ENCODE measurements around the gene TGFB2.
A peak's percentile ranks its signal among the peaks of the same experiment; 100 is the strongest.

The TGFB2 gene

GRCh38 chr1:218336328-218336727, 8.8 kb upstream of the TGFB2 start:
- DNase-seq = peak; percentile 76

- DNase-seq = no peak
Measured at GRCh38 chr1:218339267-218339831, 5.8 kb upstream of the TGFB2 start.

GRCh38 chr1:218341325-218341724, 3.8 kb upstream of the TGFB2 start:
- DNase-seq = no peak

DNA sequence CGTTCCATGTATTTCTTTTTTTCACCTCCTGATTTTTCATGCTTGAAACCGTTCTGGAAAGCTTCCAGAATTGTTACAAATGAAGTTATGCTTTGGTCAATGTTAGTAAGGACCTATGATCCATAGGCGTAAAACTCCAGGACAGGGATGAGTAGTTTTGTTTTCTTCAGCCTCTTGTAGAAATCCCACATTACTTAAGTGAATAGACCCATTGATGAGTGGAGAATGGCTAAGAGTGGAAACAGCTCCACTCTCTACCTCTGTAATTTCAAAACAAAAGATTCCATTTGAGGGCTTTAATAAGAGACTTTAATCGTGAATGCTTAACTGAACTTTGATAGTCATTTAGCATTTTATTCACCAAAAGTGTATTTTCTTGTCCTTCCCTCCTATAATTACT, 3.0 kb upstream of the TGFB2 start:
- DNase-seq = no peak

GRCh38 chr1:218345673-218346390, 696 bp downstream of the TGFB2 start:
- DNase-seq = no peak

DNA sequence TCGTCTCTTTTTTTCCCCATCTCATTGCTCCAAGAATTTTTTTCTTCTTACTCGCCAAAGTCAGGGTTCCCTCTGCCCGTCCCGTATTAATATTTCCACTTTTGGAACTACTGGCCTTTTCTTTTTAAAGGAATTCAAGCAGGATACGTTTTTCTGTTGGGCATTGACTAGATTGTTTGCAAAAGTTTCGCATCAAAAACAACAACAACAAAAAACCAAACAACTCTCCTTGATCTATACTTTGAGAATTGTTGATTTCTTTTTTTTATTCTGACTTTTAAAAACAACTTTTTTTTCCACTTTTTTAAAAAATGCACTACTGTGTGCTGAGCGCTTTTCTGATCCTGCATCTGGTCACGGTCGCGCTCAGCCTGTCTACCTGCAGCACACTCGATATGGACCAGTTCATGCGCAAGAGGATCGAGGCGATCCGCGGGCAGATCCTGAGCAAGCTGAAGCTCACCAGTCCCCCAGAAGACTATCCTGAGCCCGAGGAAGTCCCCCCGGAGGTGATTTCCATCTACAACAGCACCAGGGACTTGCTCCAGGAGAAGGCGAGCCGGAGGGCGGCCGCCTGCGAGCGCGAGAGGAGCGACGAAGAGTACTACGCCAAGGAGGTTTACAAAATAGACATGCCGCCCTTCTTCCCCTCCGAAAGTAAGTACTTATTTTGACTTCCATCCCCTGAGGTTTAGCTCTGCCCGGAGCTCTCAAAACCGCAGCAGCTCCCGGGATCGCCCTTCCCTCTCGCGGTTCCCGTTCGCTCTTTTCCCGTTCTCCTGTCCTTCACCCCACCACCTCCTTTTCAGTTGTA, 1.5 kb downstream of the TGFB2 start:
- no peak for DNase-seq

DNA sequence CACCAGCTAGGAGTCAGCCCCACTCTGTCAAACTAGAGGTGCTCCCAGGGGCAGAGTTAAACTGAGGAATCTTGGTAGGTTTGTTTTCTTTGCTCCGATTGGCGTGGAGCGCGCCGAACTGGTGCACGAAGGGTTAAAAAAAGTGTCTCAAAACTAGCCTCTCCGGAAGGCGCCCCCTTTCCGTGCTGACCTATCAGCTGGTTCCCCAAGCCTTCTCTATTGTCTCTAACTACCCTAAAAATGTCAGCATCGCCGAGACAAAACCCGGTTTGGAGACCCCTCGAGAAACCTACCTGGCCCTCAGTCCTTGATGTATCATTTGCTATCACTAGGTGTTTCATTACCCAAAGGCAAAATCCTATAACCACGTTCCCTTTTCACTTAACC, 2.2 kb downstream of the TGFB2 start:
- no peak for DNase-seq

GRCh38 chr1:218347723-218348627, 2.8 kb downstream of the TGFB2 start:
- DNase-seq = no peak

DNA sequence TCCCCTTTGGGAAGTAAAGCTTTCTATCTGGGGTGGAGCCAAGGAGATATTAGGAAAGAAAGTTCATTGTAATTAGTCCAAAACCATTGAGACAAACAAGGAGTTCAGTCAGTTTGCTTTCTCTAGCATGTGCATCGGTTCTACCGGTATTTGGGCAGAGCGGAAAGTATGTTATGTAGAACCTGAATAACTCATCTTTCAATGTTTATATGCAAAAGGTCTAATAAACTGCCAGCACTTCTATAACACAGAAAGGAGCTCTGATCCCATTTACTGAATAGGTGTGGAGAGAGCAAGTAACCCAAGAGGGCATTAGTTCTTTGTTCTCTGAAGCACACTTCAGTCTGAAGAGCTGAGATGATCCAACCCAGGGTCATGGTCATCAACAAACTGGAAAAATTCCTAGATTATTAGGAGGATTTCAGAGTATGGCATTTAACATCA, 3.5 kb downstream of the TGFB2 start:
- no peak for DNase-seq

- no peak for DNase-seq
Measured at GRCh38 chr1:218349348-218350034, 4.4 kb downstream of the TGFB2 start.

DNA sequence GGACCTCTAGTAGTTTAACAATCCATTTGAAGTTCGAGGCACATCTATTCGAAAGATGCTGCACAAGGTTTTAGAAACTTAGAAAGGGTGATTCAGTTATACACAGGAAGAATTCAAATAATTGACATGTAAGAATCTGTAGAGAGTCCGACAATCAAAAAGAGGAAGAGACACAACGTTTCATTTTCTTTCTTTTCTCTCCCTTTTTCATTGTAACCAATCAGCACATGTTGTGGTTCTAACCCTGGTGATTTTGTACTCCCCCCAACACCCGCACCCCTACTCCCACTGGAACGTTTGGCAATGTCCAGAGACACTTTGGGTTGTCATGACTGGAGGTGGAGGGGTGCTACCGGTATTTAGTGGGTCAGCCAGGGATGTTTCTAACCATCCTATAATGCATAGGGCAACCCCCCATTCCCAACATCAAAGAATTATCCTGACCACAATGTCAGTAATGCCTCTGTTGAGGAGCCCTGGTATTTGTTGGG, 4.9 kb downstream of the TGFB2 start:
- DNase-seq = no peak

DNA sequence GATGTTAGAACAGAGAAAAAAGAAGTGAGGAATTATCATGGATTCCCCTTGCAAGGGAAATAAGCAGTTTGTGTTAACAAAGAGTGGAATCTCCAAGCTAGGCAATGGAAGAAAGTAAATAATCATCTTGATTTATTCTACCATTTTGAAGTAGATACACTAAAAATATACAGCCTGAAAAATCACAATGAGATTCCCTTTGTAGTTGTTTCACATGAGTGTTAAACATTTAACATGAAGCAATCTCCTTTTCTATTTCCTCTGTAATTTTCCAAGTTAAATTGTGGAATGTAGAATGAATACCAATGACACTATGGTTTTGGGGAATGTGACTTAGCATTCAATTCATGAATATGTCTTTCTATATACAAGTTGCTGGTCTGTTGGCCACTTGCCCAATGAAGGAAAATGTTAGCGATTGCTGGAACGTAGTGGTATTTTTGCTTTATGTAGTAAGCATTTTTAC, 5.7 kb downstream of the TGFB2 start:
- DNase-seq = no peak

- DNase-seq = no peak
Measured at GRCh38 chr1:218351391-218352074, 6.4 kb downstream of the TGFB2 start.

GRCh38 chr1:218352075-218352438, 6.9 kb downstream of the TGFB2 start:
- DNase-seq = no peak

DNA sequence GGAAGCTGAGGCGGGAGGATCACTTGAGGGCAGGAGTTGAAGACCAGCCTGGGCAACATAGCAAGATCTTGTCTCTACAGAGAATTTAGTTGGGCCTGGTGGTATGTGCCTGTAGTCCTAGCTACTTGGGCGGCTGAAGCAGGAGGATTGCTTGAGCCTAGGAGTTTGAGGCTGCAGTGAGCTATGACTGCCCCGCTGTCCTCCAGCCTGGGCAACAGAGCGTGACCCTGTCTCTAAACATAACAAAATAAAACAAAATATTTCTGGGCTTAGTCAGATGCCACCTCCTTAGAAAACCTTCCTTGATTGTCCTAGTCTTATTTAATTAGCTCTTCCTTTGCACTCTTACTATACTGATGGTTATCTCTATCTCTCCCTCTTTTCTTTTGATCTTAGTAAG, 8.5 kb downstream of the TGFB2 start:
- no peak for DNase-seq

GRCh38 chr1:218355278-218355677, 10.1 kb downstream of the TGFB2 start:
- no peak for DNase-seq

DNA sequence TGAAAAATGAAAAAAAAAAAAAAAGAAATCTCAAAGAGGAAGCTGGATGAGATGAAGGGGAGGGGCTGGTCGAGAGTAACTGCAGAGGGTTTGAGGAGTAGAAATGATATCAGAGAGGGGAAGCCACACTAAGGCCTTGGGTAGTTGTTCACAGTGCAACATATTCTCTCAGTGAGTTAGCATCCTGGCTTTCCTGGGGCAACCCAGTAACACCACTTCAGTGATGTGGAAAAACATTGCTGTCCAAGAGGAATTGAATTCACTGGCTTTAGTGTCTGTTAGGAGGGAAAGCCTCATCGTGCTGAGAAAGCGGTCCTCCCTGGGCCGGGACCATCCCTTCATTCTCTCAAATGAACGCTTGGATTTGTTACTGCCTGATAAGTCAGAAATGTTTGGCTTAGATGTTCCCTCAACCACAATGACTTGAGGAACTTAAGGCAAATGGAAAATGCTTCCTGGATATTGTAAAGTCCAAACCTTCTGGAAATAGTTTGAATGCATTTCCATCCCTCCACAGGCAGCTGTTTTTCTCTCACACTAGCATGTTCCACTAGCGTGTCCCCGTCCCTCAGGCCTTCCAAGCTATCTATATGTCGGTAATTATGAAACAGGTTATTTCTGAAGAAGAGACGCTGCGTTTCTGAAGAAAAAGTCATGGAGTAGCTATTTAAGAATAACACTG, 12.2 kb downstream of the TGFB2 start:
- DNase-seq = no peak

DNA sequence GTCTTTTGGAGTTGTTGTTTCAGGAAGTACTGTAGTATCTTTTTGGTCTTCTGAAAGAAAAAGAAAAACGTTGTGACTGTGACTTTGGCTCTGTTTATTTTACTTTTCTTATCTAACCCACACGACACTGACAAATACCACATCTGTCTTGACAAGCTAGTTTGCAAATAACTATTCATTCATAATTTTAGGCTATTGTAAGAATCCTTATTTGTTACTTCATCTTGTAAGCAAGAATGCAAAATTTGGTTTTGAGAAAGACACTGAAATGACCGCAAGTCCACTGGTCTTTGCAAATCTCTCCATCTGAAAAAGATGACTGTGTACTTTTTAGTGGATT, 12.7 kb downstream of the TGFB2 start:
- no peak for DNase-seq

DNA sequence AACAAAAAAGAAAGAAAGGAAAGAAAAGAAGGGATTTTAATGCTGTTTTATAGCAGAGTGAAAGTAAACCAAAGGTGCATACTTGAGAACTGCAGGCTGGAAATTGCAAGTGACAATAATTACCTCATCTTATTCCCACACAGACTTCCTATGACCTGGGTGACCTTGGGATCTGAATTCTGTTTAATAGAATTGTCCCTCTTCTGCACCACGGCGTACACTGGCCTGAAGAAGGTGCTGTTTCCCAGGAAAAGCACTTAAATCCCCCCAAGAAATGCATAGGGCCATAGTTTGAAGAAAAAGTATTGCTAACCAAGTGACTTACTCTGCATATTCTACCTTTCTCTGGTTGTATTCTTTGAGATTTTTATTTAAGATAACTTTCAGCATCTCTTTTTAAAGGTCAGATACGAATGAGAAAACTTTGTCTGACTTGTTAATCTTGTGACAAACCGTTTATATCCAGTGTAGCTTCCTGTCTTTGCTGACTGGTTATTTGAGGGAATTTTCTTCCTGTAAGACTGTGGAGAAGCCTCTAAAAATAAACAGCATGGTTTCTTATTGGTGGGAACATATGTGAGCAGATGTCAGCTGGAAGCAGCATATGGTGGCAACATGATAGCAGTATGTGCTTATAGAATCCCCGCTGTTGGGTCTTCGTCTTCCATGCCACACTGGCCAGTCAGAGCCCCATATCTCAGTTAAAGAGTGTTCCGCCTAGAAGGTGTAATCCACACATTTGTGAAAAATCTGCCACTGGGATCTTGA, 16.3 kb downstream of the TGFB2 start:
- DNase-seq = no peak

DNA sequence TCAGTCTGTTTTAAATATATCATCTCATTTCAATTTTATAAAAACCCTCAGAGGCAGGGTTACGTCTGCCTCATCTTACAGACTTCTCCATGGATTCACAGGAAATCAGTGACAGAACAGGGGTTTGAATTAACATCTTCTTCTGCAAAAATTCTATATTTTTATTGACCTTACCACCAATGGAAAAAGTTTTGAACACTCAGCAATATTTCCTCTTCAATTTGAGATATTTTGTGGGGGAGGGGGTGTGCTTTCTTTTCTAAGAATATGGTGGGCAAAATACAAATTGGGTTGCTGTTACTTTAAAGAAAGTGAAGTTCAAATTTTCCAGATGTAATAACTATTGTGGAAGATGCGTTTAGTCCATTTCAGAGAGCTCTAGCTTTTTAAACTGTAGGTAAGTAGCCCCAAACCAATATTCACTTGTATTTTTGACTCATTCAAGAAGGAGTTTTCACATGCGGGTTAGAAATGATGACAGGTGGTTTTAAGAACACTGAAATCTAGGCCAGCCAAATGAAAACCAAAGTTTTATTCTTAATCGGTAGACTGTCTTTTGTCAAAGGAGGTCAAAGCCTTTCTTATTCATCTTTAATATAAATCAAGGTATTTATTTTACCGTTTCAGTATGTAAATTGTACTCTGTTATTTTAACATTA, 17.4 kb downstream of the TGFB2 start:
- no peak for DNase-seq

Data from NCI-H2081 treated with DMSO at 0.1 percent for 48 hours (cell line).